Neural progenitor cell (in vitro differentiated cells): Measurements from ENCODE around the gene IL7R.

Source experiments
- CTCF ChIP-seq: fragments of 200-600 bp; sonication (generic); IDR thresholded peaks from 2 replicates; pipeline ENCODE4 v1.5.1; 2017; ENCODE audit warnings: antibody characterized with exemption, mild to moderate bottlenecking
- EZH2 ChIP-seq: fragments of 200-600 bp; sonication (generic); IDR thresholded peaks from 2 replicates; pipeline ENCODE4 v1.6.1; 2017; ENCODE audit warnings: antibody characterized with exemption, mild to moderate bottlenecking, moderate library complexity
- EZH2phosphoT487 ChIP-seq: fragments of 200-600 bp; sonication (generic); IDR thresholded peaks from 2 replicates; pipeline ENCODE4 v1.6.1; 2017; ENCODE audit warnings: antibody characterized with exemption

DNA sequence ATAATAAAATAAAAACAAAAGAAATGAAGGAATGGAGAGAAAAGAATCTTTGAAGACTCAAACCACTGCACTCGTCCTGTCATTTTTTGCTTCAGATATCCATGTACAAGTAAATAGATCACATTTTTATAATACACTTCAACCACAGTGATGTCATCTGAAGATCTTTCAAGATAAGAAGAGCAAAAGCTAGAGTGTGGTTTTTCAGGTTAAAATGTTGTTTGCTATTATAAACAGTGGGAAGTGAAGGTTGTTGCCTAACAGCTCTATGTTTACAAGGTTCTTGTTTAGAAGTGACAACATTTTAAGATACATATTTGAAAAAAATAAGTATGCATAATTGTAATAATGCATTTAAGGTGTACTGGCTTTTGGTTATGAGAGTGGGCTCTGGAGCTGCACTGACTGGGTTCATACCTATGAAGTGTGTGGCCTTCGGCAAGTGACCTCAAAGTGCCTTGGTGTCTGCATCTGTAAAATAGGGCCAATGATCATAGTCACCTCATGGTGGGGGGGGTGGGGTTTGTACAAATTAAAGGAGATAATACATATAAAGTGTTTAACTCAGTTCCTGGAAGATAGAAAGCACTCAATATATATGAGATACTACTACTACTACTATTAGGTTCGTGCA, 45.5 kb upstream of the IL7R start:
- TF ChIP-seq CTCF (no peak), EZH2phosphoT487 (no peak), EZH2 (no peak)
